Measurements from ENCODE around the gene MRPL49. TPM values are rescaled to one million over a fixed set of nuclear protein-coding genes. Genes with fewer than 3 reads are reported as not detected.

MRPL49 gene
- total RNA-seq, 1 donor from 2014 or later: 50.4 TPM

- intact Hi-C loops (cut with micrococcal nuclease): no loop called here
These were observed 19.7 kb upstream of the MRPL49 start for GRCh38 chr11:65102142-65103095.

- intact Hi-C loops (cut with micrococcal nuclease): no loop called here
These were observed 18.6 kb upstream of the MRPL49 start for GRCh38 chr11:65103476-65103875.

GRCh38 chr11:65104628-65105027 lies 17.5 kb upstream of the MRPL49 start:
- intact Hi-C loops (cut with micrococcal nuclease): no loop called here

GRCh38 chr11:65107078-65107477 lies 15.0 kb upstream of the MRPL49 start:
- intact Hi-C loops (cut with micrococcal nuclease): no loop called here

GRCh38 chr11:65107751-65108468 lies 14.2 kb upstream of the MRPL49 start:
- intact Hi-C loops (cut with micrococcal nuclease): no loop called here

GRCh38 chr11:65108469-65109123 lies 13.5 kb upstream of the MRPL49 start:
- intact Hi-C loops (cut with micrococcal nuclease): no loop called here

GRCh38 chr11:65109231-65110198 lies 12.6 kb upstream of the MRPL49 start:
- intact Hi-C loops (cut with micrococcal nuclease): loop anchor here (5.0 kb wide), 2 partner anchors 153 to 192 kb away; partner anchors contain the start of genes ATG2A and POLA2

GRCh38 chr11:65110354-65110861 lies 11.7 kb upstream of the MRPL49 start:
- intact Hi-C loops (cut with micrococcal nuclease): loop anchor here (5.0 kb wide), 2 partner anchors 152 to 193 kb away; partner anchors contain the start of genes ATG2A and POLA2

GRCh38 chr11:65111159-65111743 lies 10.9 kb upstream of the MRPL49 start:
- intact Hi-C loops (cut with micrococcal nuclease): loop anchor here (1.0 to 5.0 kb wide), 3 partner anchors 15 to 194 kb away; partner anchors contain the start of genes ATG2A, POLA2 and VPS51

GRCh38 chr11:65111744-65112545 lies 10.2 kb upstream of the MRPL49 start, which contains the start of gene TM7SF2:
TSS of gene TM7SF2 (plus strand) at chr11:65111872. CDS start at chr11:65112016, 144 bp downstream.
- intact Hi-C loops (cut with micrococcal nuclease): loop anchor here (1.0 to 5.0 kb wide), 5 partner anchors 16 to 195 kb away; partner anchors contain the start of genes ATG2A, CDCA5, POLA2 and SYVN1

GRCh38 chr11:65112546-65113360 lies 9.4 kb upstream of the MRPL49 start:
- intact Hi-C loops (cut with micrococcal nuclease): loop anchor here (1.0 to 5.0 kb wide), 4 partner anchors 22 to 195 kb away; partner anchors contain the start of genes ATG2A, CDCA5, POLA2 and SYVN1

- intact Hi-C loops (cut with micrococcal nuclease): loop anchor here (5.0 kb wide), 2 partner anchors 149 to 196 kb away; partner anchors contain the start of genes ATG2A and POLA2
These were observed 8.8 kb upstream of the MRPL49 start for GRCh38 chr11:65113361-65113756.

GRCh38 chr11:65113839-65114238 lies 8.3 kb upstream of the MRPL49 start:
- intact Hi-C loops (cut with micrococcal nuclease): loop anchor here (5.0 kb wide), 2 partner anchors 148 to 197 kb away; partner anchors contain the start of genes ATG2A and POLA2

- intact Hi-C loops (cut with micrococcal nuclease): loop anchor here (5.0 kb wide), 2 partner anchors 148 to 197 kb away; partner anchors contain the start of genes ATG2A and POLA2
These were observed 7.5 kb upstream of the MRPL49 start for GRCh38 chr11:65114538-65115171.

- intact Hi-C loops (cut with micrococcal nuclease): loop anchor here (2.0 kb wide), 1 partner anchor 65 kb away; the partner anchor contains the start of gene CAPN1
These were observed 6.6 kb upstream of the MRPL49 start for GRCh38 chr11:65115361-65116082.
